Memory B cell (primary cell): ENCODE results near the gene SATL1.
"Not testable (repeated sequence)": the region's sequence is repeated elsewhere in the genome, so short reads cannot be mapped to it uniquely, and the experiment has no call there.

Experiments
- ATAC-seq: fragments of 150-1000 bp; cut with Tn5 transposase; 2 replicates; pipeline ENCODE4 v1.10.0; 2021; ENCODE audit warnings: low read depth, mild to moderate bottlenecking, moderate library complexity
- DNase-seq, 2 donors: peaks; one replicate each; pipeline ENCODE4 v3.0.0; 2022; ENCODE audit warnings: low spot score in 2 of 2
- H3K27ac Mint-ChIP-seq: one replicate; pipeline ENCODE4 v1.8.0; 2022; ENCODE audit warnings: mild to moderate bottlenecking, moderate library complexity, mixed read lengths
- H3K27me3 Mint-ChIP-seq: one replicate; pipeline ENCODE4 v1.8.0; 2022; ENCODE audit warnings: mixed read lengths
- H3K36me3 Mint-ChIP-seq: one replicate; pipeline ENCODE4 v1.8.0; 2022; ENCODE audit warnings: mild to moderate bottlenecking, mixed read lengths
- H3K4me1 Mint-ChIP-seq: one replicate; pipeline ENCODE4 v1.8.0; 2022; ENCODE audit warnings: mixed read lengths
- H3K4me3 Mint-ChIP-seq: one replicate; pipeline ENCODE4 v1.8.0; 2022; ENCODE audit warnings: mild to moderate bottlenecking, moderate library complexity, mixed read lengths
- H3K9me3 Mint-ChIP-seq: one replicate; pipeline ENCODE4 v1.8.0; 2022; ENCODE audit warnings: mixed read lengths

SATL1 gene

GRCh38 chrX:85243761-85244449 lies at the start of gene SATL1, which contains the start of gene ZNF711:
TSS of gene SATL1 (minus strand) at chrX:85243779. CDS start at chrX:85108968, 134,811 bp downstream.
TSS of gene ZNF711 (plus strand) at chrX:85243991. CDS start at chrX:85247573, 3,582 bp downstream.
- Mint-ChIP-seq H3K4me3 (peak within 1 kb of the TSS; percentile 92), H3K36me3 (peaks cover 2% of the 10 kb centered on the region), H3K27ac (peak within 1 kb of the TSS; percentile 87), H3K9me3 (no peaks in the 10 kb centered on the region), H3K27me3 (peaks cover 1% of the 10 kb centered on the region), H3K4me1 (peaks cover 5% of the 10 kb centered on the region)
- peak; percentile 0 to 14 for DNase-seq
- peak; percentile 72 for ATAC-seq

GRCh38 chrX:85288992-85289723 lies 45.6 kb upstream of the SATL1 start:
- no peak overlapping the region for H3K27ac Mint-ChIP-seq
- no peak overlapping the region for H3K4me3 Mint-ChIP-seq
- no peak for DNase-seq
- no peak for ATAC-seq
- no peaks in the 10 kb centered on the region for H3K4me1 Mint-ChIP-seq
- peaks cover 3% of the 10 kb centered on the region for H3K36me3 Mint-ChIP-seq
- no peaks in the 10 kb centered on the region for H3K27me3 Mint-ChIP-seq
- peaks cover 8% of the 10 kb centered on the region for H3K9me3 Mint-ChIP-seq

GRCh38 chrX:85285286-85285685 lies 41.7 kb upstream of the SATL1 start:
- ATAC-seq, H3K4me3 Mint-ChIP-seq, DNase-seq, H3K27ac Mint-ChIP-seq, H3K4me1 Mint-ChIP-seq, H3K27me3 Mint-ChIP-seq, H3K36me3 Mint-ChIP-seq, H3K9me3 Mint-ChIP-seq: not testable (repeated sequence)

GRCh38 chrX:85244450-85245211 lies 1.1 kb upstream of the SATL1 start:
- ATAC-seq (peak; percentile 45), DNase-seq (no peak)
- Mint-ChIP-seq H3K9me3 (no peaks in the 10 kb centered on the region), H3K27me3 (peaks cover 1% of the 10 kb centered on the region), H3K4me1 (peaks cover 5% of the 10 kb centered on the region), H3K27ac (peak overlapping the region; percentile 87), H3K36me3 (peaks cover 2% of the 10 kb centered on the region), H3K4me3 (peak overlapping the region; percentile 92)

GRCh38 chrX:85243155-85243554 lies 424 bp downstream of the SATL1 start:
- Mint-ChIP-seq H3K27me3 (peaks cover 1% of the 10 kb centered on the region), H3K36me3 (no peaks in the 10 kb centered on the region), H3K4me1 (peaks cover 5% of the 10 kb centered on the region), H3K4me3 (peak overlapping the region; percentile 70), H3K9me3 (no peaks in the 10 kb centered on the region), H3K27ac (no peak overlapping the region)
- DNase-seq (no peak), ATAC-seq (no peak)

GRCh38 chrX:85223359-85223758 lies 20.2 kb downstream of the SATL1 start:
- Mint-ChIP-seq H3K36me3 (no peaks in the 10 kb centered on the region), H3K4me1 (peaks cover 2% of the 10 kb centered on the region), H3K4me3 (no peak overlapping the region), H3K27ac (no peak overlapping the region), H3K27me3 (no peaks in the 10 kb centered on the region), H3K9me3 (no peaks in the 10 kb centered on the region)
- no peak for ATAC-seq
- no peak for DNase-seq

GRCh38 chrX:85221361-85221760 lies 22.2 kb downstream of the SATL1 start:
- Mint-ChIP-seq H3K4me3 (no peak overlapping the region), H3K36me3 (no peaks in the 10 kb centered on the region)

GRCh38 chrX:85215946-85216345 lies 27.6 kb downstream of the SATL1 start:
- H3K9me3 Mint-ChIP-seq = no peaks in the 10 kb centered on the region
- DNase-seq (no peak), ATAC-seq (no peak)
- H3K27me3 Mint-ChIP-seq = no peaks in the 10 kb centered on the region
- no peak overlapping the region for H3K27ac Mint-ChIP-seq
- H3K36me3 Mint-ChIP-seq = no peaks in the 10 kb centered on the region
- no peak overlapping the region for H3K4me3 Mint-ChIP-seq
- no peaks in the 10 kb centered on the region for H3K4me1 Mint-ChIP-seq

More at GRCh38 chrX:85221361-85221760, 22.2 kb downstream of the SATL1 start:
- H3K4me1 Mint-ChIP-seq = peaks cover 2% of the 10 kb centered on the region
- H3K27me3 Mint-ChIP-seq = no peaks in the 10 kb centered on the region
- H3K27ac Mint-ChIP-seq = no peak overlapping the region
- no peaks in the 10 kb centered on the region for H3K9me3 Mint-ChIP-seq
- no peak for ATAC-seq
- DNase-seq = no peak

- Mint-ChIP-seq H3K9me3 (peaks cover 3% of the 10 kb centered on the region), H3K4me1 (no peaks in the 10 kb centered on the region), H3K4me3 (no peak overlapping the region)
These were observed 29.6 kb downstream of the SATL1 start for GRCh38 chrX:85213792-85214530.

GRCh38 chrX:85203461-85203970 lies 40.1 kb downstream of the SATL1 start:
- no peaks in the 10 kb centered on the region for H3K4me1 Mint-ChIP-seq
- DNase-seq (no peak), ATAC-seq (no peak)
- H3K36me3 Mint-ChIP-seq = no peaks in the 10 kb centered on the region
- H3K27ac Mint-ChIP-seq = no peak overlapping the region
- no peaks in the 10 kb centered on the region for H3K9me3 Mint-ChIP-seq
- H3K4me3 Mint-ChIP-seq = no peak overlapping the region
- no peaks in the 10 kb centered on the region for H3K27me3 Mint-ChIP-seq

More at GRCh38 chrX:85213792-85214530, 29.6 kb downstream of the SATL1 start:
- no peak overlapping the region for H3K27ac Mint-ChIP-seq
- H3K27me3 Mint-ChIP-seq = peaks cover 3% of the 10 kb centered on the region
- no peak for DNase-seq
- ATAC-seq = no peak
- H3K36me3 Mint-ChIP-seq = no peaks in the 10 kb centered on the region

- H3K27me3 Mint-ChIP-seq = peaks cover under 1% of the 10 kb centered on the region
- H3K27ac Mint-ChIP-seq = no peak overlapping the region
- H3K36me3 Mint-ChIP-seq = peaks cover 1% of the 10 kb centered on the region
- peaks cover 2% of the 10 kb centered on the region for H3K4me1 Mint-ChIP-seq
- no peak for DNase-seq
- peaks cover 2% of the 10 kb centered on the region for H3K9me3 Mint-ChIP-seq
- H3K4me3 Mint-ChIP-seq = no peak overlapping the region
- ATAC-seq = peak; percentile 79
These were observed 47.3 kb downstream of the SATL1 start for GRCh38 chrX:85196319-85196718.

- peaks cover 4% of the 10 kb centered on the region for H3K4me1 Mint-ChIP-seq
- H3K27me3 Mint-ChIP-seq = no peaks in the 10 kb centered on the region
These were observed 83.9 kb downstream of the SATL1 start for GRCh38 chrX:85159644-85160043.

GRCh38 chrX:85140964-85141363 lies 102.6 kb downstream of the SATL1 start:
- Mint-ChIP-seq H3K27me3 (no peaks in the 10 kb centered on the region), H3K27ac (no peak overlapping the region), H3K9me3 (no peaks in the 10 kb centered on the region), H3K36me3 (no peaks in the 10 kb centered on the region), H3K4me1 (no peaks in the 10 kb centered on the region), H3K4me3 (no peak overlapping the region)
- peak; percentile 58 for ATAC-seq
- DNase-seq = no peak

More at GRCh38 chrX:85159644-85160043, 83.9 kb downstream of the SATL1 start:
- ATAC-seq (no peak), DNase-seq (no peak)
- H3K9me3 Mint-ChIP-seq = no peaks in the 10 kb centered on the region
- no peaks in the 10 kb centered on the region for H3K36me3 Mint-ChIP-seq
- H3K27ac Mint-ChIP-seq = no peak overlapping the region
- H3K4me3 Mint-ChIP-seq = no peak overlapping the region
